PFSK-1 (cell line): ENCODE data around the gene IFNB1.

Source experiments
- FOXP2 ChIP-seq: optimal IDR thresholded peaks from 2 replicates; pipeline ENCODE3; 2011; ENCODE audit warnings: borderline replicate concordance, control low read depth, inconsistent platforms; ENCODE audit not compliant: insufficient read depth; ENCODE audit errors: extremely low read length, extremely low read depth
- POLR2AphosphoS5 ChIP-seq: IDR thresholded peaks from 2 replicates; pipeline ENCODE4 v1.6.1; 2012; ENCODE audit warnings: low read depth, mild to moderate bottlenecking, control low read depth, low read length, moderate library complexity
- REST ChIP-seq, 2 experiments: IDR thresholded peaks; 2 replicates each; pipeline versions ENCODE4 v1.6.1 to v1.8.0; 2011 to 2012; ENCODE audit warnings: low read depth in 2 of 2, low read length in 2 of 2, control low read depth in 1 of 2, inconsistent platforms in 1 of 2, mild to moderate bottlenecking in 1 of 2, moderate library complexity in 1 of 2; ENCODE audit not compliant: insufficient read depth in 1 of 2
- SIN3A ChIP-seq: IDR thresholded peaks from 2 replicates; pipeline ENCODE4 v1.6.1; 2012; ENCODE audit warnings: mild to moderate bottlenecking, low read length, moderate library complexity, borderline replicate concordance; ENCODE audit not compliant: insufficient read depth
- TAF1 ChIP-seq: IDR thresholded peaks from 2 replicates; pipeline ENCODE4 v1.6.1; 2012; ENCODE audit warnings: low read length, control low read depth, borderline replicate concordance; ENCODE audit not compliant: insufficient read depth

IFNB1 gene

GRCh38 chr9:21060919-21061561, 16.7 kb downstream of the IFNB1 start:
- TF ChIP-seq REST (IDR thresholded peaks at IDR 0.05; ENCODE audit: insufficient read depth in 1 of 2, low read depth in 2 of 2, low read length in 2 of 2), result no peak
- no peak for TF ChIP-seq POLR2AphosphoS5
- TF ChIP-seq FOXP2, result no peak
- TF ChIP-seq SIN3A, result no peak
- no peak for TF ChIP-seq TAF1

GRCh38 chr9:21056931-21057330, 20.8 kb downstream of the IFNB1 start:
- no peak for TF ChIP-seq POLR2AphosphoS5
- TF ChIP-seq SIN3A, result no peak
- no peak for TF ChIP-seq REST (IDR thresholded peaks at IDR 0.05; ENCODE audit: insufficient read depth in 1 of 2, low read depth in 2 of 2, low read length in 2 of 2)

GRCh38 chr9:21053851-21054250, 23.9 kb downstream of the IFNB1 start:
- TF ChIP-seq SIN3A, result no peak
- no peak for TF ChIP-seq TAF1
- TF ChIP-seq POLR2AphosphoS5, result no peak

GRCh38 chr9:21047281-21047691, 30.5 kb downstream of the IFNB1 start:
- TF ChIP-seq TAF1 (no peak), SIN3A (no peak), REST (IDR thresholded peaks at IDR 0.05; ENCODE audit: insufficient read depth in 1 of 2, low read depth in 2 of 2, low read length in 2 of 2) (no peak), FOXP2 (no peak), POLR2AphosphoS5 (no peak)

GRCh38 chr9:21043841-21044240, 33.9 kb downstream of the IFNB1 start:
- TF ChIP-seq POLR2AphosphoS5 (no peak), FOXP2 (no peak), REST (IDR thresholded peaks at IDR 0.05; ENCODE audit: insufficient read depth in 1 of 2, low read depth in 2 of 2, low read length in 2 of 2) (no peak), SIN3A (no peak), TAF1 (no peak)
